ENCODE data around the gene MYRIP.
"Not testable (repeated sequence)": the region's sequence is repeated elsewhere in the genome, so short reads cannot be mapped to it uniquely, and the experiment has no call there.

The MYRIP gene

DNA sequence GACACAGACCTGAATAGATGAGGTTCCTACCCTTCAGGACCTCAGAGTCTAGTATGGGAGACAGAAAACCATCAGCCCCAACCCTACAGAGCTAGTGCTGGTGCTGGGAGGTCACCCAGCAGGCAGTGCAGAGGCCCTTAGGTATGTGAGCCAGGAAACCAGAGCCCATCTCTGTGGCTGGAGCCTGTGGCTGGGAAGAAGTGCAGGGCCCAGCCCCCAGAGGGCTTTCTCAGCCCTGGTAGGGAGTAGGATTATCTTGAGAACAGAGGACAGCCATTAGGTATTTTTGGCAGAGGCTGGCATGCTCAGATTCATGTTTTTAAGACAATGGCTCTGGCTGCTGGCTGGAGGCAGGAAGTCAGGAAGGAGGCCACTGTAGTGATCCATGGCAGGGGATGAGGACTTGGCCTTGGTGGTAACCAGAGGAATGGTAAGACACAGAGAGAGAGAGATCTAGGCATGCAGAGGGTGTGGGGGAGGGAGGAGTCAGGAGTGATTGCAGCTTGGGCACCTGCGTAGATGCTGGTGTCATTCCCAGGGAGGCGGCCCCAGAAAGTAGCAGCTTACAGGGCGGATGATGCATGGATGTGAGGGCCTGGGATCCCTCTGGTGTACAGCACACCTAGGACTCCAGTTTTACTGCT is 279.2 kb downstream of the MYRIP start:
- DNase-seq: no peak

DNA sequence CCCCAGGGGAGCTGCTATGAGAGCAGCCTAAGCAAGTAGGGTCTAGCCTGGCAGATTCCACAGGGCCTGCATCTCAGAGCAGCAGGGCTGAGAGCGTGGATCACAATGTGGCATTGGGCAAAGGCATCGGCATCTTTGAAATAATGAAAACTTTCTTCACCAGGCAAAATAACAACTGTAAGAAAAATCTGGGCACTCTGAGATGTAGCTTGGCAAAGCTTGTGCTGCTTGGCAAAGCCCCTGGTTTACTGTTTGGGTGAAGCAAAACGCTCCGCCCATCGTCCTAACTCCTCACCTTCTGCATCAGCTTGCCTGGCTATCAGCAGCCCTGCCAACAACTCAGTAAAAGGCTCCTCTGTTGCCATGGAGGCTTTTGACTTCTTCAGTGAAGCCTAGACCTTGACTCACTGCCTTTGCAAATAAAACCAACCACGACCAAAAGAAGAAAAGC is 287.3 kb downstream of the MYRIP start:
- DNase-seq: peak; percentile 14

DNA sequence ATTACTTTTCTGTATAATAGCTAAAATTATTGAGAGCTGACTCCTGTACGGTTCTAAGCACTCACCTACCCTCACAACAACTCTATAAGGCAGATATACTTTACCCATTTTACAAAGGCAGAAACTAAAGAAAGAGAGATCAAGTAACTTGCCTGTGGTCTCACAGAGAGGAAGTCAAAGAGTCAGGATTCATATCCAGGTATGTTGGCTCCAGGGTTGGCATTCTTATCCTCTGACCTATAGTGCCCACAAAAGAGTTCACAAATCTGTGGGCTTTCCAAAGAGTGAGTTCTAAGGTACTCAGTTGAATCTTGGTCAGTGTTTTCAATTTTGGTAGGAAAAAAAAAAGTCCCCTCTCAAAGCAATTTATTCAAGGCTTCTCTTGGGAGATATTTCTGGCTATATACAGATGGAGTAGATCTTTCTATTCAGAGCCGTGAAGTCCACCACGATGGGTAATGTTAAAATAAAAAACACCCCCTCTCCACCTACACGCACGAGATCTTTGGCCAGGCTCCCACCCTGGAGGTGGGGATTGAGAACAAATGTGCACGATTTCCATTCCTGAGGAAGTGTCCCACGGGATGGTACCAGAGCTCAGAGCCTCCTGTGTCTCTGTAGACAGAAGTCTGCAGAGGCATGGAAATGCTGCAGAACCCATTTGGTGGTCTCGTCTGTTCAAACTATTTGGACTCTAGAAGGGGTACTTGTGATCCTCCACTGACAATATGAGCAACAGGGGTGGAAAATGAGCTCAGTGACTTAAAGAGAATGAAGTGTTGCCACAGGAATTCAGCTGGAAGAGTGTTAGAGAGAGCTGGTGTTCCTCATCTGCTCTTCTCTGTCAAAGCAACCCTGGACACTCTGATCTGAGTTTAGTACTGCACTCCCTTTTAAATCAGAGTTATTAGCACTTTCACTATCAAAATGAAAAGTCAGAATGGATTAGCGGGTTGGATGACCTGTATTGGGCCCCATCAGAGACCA is 288.0 kb downstream of the MYRIP start:
- DNase-seq: peak; percentile 38

DNA sequence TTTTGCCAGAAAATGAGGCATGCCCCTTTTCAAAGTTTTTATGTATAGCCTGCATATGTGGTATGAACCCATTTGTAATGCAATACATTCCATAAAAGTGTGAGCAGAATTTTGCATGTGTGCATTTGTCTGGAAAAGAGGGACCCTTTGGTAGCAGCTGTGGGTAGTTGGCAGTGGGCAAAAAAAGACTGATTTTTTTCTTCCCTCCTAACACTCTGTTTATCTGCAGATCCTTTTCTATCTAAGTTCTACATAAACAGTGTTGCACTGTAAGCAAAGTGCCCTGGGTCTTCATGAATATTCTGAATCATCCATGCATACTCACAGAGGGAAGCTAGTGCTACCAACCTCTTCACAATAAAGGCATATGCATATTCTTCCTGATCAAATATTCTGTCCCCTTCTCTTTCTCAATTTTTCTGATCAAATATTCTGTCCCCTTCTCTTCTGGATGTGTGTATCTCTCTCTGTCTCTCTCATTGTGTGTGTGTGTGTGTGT is 288.9 kb downstream of the MYRIP start:
- no peak for DNase-seq

DNA sequence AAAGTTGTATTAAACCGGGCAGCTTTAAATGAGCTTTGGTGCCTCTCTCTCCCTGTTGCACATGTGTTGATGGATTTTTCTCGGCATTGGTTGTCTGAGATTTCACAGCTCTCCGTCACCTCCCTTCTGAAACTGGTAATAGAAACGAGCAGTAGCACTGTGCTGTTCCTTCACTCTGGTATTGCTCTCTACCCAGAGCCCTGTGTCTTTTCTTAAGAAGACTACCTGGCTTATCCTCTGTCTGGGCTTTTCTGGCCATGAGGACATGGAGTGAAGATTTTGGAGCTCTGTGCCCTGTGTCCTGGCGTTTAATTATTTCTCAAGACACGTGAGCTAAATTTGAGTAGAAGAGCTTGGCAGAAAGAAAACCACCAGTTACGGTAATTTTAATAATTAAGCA is 290.5 kb downstream of the MYRIP start:
- DNase-seq: no peak

DNA sequence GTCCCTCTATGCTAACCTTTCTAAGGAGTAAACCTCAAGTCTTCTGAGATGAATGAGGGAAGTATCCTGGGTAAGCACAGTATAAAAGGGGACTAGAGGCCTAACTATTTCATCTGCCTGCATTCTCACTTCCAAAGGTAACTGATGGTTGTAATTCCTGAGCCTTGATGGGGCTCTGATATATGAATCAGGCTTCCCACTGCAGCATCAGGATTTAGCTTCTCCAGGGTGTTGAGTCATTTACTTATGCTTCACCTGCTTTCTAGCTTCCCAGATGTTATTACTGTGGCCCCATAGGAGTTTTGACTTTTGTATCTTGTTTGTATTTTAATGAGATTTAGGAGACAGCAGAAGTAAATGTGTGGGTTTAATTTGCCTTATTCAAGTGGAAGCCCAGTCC is 292.8 kb downstream of the MYRIP start:
- DNase-seq: no peak

DNA sequence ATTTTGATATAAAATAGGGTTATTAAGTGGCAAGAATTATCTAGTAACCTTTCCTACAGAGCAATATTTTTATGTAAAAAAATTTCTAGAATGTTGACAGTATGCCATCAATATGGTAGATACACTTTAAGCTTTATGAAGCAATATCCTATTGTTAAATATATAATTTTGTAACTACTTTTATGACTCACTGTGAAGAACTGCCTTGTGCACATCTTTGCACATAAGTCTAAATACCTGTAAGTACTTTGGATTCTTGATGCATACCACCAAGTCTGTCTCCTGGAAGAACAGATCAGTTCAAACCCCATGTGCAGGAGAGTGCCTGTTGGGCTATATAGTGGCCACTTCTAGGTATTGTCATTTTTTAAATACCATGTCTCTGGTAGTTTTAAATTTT is 294.4 kb downstream of the MYRIP start:
- DNase-seq: no peak

DNA sequence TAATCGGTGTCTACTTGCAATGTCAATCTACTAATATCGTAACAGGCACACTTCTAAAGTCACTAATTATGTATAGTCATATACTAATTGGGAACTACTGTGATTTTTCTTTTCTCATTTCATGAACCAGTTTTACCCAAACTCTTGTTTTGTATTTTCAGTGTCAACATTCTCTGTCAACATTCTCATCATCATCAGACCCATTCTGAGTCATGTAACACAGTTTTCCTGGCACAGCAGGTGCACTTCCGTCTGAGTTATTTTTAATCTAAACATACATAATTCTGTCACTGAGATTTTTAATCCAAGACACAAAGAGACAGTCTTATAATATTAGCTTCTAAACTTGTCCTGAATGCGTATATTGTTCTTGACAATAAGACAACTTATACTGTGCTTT is 295.0 kb downstream of the MYRIP start:
- DNase-seq: no peak

DNA sequence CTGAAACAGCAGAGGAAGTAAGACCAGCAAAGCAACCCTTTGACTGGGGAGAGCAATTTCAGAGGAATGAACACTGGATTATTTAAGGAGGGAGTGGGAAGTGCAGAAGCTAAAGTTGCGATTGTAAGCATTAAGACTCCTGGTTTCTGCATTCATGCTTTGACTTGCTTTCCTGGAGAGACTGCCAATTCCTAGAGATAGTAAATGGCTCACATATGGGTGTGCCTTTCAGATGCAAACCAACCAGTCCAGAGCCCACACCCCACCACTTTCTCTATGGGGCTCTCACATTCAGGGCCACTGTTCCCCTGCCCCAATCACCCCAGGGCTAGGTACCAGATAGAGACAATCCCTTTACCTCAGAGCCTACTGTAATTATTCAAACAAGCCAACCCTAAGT is 299.2 kb downstream of the MYRIP start:
- no peak for DNase-seq

DNA sequence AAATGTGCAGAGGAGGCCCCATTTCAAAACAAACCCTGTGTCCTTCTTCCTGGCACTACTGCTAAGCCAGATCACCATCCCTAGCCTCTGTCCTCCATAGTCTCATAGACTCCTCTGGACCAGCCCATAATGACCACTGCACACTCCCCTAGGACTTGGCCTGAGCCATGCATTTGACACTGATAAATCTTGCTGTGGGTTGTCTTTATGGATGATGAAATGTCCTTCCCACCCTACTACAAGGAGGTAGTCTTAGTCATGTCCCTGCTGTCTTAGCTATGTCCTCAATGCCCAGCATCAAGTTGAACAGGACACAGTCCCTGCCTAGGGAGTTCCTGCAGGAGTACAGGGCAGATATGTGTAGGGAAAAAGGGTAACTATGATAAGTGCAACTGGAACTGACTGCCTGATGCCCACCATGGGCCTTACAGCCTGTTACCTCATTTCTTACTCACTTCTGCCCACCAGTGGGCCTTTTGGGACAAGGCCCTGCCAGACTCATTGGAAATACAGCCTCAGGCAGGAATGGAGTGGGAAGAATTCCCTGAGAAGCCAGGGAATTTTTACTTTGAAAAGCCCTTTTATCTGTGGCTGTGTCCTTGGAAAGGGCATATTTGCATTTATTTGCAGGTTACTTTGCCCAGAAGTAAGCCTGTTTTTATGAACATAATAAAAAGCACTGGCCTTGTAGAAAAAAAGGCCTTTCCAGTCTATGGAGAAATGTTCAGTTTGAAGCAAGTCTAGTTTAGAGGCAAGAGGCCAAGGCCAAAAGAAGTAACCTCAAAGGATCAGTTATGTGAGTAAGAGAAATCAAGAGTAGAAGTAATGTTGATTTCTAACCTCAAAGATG is 300.5 kb downstream of the MYRIP start:
- peak; percentile 42 for DNase-seq

DNA sequence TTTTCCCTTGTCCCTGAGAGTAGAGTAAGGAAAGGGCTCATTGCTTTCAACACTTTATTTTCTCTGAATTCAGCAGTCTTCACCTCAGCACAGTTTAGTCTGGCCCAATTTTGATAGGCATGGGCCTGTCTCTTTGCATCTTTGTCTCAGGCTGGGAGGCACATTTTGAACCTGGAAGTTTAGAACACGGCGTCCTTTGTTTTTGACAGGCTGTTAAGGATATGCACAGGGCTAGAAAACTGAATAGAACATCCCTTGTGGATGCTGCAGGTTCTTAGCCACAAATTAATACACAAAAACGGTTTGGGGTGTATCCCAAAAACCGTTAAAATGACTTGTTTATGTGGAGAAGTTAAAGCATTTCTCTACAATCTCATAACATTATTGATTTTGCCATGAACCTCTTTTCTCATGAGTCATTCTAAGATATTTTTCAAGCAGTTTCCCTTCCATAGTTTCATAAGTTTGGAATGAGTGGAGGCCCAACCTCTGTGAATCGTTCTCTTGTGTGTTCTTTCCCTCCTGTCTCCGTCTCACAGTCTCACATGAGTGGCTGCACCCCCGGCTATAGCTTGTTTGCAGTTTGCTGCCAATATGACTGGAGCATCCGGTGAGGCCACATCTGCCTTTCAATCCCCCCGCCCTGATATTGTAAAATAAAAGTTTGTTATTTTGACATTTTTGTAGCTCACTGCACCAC is 307.2 kb downstream of the MYRIP start:
- DNase-seq: peak; percentile 86

DNA sequence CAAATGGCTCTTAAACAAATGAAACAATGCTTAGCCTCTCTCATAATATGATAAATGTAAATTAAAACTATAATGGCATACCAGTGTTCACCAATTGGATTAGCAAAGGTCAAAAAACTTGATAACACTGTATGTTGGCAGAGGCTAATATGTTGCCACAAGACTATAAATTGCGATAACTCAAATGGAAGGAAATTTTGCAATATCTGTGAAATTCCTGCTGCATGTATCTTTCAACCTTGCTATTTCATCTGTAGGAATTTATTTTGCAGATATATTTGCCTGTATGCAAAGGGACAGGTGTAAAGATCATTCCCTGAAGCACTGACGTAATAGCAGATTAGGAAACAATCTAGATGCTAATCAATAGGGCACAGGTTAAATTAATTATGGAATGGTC is 308.7 kb downstream of the MYRIP start:
- peak; percentile 17 for DNase-seq

DNA sequence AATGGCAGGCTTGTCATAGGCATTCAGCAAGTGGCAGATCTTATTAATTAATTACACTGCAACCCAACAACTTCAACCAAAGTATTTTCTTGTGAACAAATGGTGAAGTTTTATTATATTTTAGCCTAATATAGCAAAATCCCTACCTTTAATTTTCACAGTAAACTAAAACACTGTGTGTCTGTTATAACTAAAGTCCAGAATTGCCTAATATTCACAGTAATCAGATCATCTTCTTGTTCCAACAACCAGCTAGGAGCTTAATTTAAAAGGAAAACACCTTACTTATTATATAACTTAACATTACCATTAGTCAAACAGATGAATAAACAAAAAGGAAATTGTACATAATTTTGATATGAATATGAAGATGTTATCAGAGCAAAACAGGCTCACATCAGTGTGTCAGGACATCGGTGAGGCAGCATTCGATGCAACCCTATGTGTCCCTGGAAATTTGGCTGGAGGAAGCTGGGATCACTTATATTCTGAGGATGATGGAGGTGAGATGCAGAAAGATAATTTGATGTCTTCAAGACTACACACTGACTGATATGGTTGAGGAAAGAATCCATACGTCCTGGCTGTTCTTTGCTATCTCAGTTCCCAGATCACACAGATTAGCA is 310.8 kb downstream of the MYRIP start:
- no peak for DNase-seq

DNA sequence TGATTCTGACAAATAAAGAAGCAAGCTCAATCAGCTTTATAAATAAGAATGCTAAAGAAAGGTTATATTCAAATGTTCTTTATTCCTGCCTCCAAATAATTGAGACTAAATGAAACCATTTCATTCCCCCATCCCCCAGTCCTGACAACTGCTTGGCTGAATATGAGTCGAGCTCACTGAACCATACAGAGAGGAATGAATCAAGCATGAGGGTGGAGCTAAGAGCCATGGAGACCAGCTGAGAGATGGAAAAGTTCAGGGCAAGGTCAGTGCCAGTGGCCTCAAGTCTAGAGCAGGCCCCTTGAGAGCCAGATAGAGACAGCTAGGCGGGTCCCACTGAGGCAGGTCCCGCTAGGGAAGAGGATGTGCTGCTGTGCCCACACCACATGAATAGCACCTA is 311.4 kb downstream of the MYRIP start:
- peak; percentile 72 for DNase-seq

DNA sequence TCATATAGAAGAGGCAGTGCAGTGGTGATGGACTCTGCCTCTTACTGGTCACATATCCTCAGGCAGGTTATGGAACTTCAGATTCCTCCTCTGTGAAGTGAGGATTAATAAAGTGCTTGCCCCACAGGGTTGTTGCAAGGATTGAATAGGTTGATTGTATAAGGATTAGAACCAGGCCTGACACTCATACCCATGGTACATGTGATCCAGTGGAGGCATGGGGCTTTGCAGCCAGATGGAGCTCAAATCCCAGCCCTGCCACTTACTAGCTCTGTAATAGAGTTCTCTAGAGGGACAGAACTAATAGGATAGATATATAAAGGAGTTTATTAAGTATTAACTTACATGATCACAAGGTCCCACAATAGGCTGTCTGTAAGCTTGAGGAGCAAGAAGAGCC is 315.5 kb downstream of the MYRIP start:
- DNase-seq: no peak

DNA sequence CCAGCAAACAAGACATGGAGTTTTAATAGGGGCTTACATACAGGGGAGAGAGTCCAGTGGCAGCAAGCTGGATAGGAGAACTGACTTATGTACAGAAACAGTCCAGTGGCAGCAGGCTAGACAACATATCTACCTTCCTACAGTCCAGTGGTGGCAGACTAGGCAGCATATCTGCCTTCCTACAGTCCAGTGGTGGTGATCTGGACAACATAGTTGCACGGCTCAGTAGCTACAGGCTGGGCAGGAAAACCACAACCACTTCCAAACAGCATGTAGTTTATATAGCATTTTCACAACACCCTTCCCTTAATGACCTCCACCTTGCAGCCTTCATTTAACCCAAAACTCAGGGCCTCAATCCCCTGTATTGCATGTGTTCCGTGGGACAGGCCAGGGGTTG is 318.8 kb downstream of the MYRIP start:
- DNase-seq: no peak

DNA sequence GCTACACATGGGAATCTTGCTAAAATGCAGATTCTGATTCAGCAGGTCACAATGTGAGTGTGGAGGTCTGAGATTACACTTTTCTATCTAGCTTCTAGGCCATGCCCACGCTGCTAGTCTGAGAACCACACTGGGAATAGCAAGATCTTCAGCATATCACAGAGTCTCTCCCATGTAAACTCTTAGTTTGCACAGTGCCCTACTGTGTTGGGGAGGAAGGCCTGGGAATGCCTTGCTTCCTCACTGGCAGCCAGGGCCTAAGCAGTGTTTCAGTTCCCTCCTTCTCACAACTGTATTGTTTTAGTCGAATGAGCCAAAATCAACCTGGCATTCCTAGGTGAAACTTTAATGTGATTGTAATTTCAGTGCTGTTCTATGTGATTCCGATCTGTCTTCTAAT is 320.1 kb downstream of the MYRIP start:
- DNase-seq: no peak

DNA sequence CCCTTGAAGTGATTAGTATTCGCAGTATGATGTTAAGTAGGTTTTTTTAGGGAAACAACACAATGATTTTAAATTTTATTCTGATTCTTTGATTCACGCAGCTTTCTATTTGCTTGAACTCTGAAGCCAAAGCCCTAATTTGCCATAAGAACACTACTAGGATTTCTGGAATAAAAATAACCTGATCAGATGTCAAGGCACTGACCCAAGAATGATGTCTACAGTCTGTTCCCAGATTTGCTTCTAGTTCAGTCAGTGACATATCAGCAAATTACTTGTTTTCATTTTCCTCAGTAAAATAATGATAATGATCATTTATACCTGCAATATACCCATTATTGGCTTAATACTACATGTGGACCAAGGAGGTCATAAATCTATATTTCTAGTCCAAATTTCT is 320.6 kb downstream of the MYRIP start:
- no peak for DNase-seq

DNA sequence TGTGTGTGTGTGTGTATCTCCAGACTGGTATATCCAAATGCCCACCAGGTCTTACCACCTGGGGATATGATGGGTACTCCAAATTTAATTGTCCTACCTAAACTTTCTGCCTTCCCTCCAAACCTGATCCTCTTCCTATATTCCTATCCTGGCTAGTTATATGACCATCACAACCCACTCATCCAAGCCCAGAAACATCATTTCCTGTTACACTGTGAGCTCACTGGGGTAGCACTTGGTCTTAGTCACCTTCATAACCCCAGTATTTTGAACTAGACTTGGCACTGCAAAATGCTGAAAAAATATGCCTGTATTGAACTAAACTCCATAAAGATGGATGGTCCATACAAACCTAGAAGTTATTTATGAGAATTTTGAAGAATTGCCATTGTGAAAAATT is 321.3 kb downstream of the MYRIP start:
- peak; percentile 8 for DNase-seq

DNA sequence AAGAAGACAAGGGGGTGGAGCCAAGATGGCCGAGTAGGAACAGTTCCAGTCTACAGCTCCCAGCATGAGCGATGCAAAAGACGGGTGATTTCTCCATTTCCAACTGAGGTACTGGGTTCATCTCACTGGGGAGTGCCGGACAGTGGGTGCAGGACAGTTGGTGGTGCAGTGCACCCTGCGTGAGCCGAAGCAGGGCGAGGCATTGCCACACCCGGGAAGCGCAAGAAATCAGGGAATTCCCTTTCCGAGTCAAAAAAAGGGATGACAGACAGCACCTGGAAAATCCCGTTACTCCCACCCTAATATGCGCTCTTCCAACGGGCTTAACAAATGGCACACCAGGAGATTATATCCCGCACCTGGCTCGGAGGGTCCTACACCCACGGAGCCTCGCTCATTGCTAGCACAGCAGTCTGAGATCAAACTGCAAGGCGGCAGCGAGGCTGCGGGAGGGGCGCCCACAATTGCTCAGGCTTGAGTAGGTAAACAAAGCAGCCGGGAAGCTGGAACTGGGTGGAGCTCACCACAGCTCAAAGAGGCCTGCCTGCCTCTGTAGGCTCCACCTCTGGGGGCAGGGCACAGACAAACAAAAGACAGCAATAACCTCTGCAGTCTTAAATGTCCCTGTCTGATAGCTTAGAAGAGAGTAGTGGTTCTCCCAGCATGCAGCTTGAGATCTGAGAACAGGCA is 324.6 kb downstream of the MYRIP start:
- DNase-seq: not testable (repeated sequence)

DNA sequence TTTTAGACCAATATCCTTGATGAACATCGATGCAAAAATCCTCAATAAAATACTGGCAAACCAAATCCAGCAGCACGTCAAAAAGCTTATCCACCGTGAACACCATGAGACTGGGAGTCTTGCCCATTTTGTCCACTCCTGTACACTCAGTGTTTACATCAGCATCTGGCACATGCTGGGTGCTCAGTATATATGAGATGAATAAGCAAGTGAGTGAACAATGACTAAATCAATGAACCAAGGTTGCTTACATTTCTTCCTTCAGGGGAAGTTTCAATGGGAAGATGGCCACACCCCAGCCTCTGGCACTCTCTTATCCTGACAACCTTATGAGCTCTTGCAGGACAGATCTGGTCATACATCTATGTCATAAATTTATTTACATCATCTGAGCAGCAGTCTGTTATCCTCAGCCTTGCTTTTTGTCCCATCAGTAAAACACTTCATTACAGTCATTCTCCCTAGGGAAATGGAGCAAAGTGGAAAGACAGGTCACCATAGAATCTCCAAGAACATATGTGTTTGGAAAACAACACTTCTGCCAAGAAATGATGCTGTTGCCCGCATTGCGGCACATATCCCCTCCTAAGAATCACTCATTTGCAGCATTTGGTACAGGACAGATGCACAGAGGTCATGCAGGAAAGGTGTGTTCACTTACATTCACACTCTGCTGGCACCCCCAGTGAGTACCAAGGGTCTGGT is 328.3 kb downstream of the MYRIP start:
- DNase-seq: peak; percentile 60

Measured in fibroblast of skin of right quadriceps (primary cell).